Stimulated activated CD8-positive, alpha-beta memory T cell treated with anti-CD3 and anti-CD28 coated beads, Interleukin-12 subunit alpha, Interleukin-12 subunit beta, amount 100 ng/mL, for 4 hours (primary cell): ENCODE results near the gene OR1L1.

ENCODE experiments used
- DNase-seq: peaks from one replicate; pipeline ENCODE4 v3.0.0-alpha.2; 2020; ENCODE audit warnings: low read depth

The OR1L1 gene

GRCh38 chr9:122661416-122661815, at the start of gene OR1L1:
TSS of gene OR1L1 (plus strand) at chr9:122661716. CDS start at chr9:122661716, 0 bp downstream.
- no peak for DNase-seq

- no peak for DNase-seq
These were observed 47.2 kb upstream of the OR1L1 start, which contains the start of gene OR1Q1 for GRCh38 chr9:122614362-122614761. TSS of gene OR1Q1 (plus strand) at chr9:122614738. CDS start at chr9:122614738, 0 bp downstream.

GRCh38 chr9:122619996-122620395, 41.5 kb upstream of the OR1L1 start:
- DNase-seq = no peak

GRCh38 chr9:122642226-122642625, 19.3 kb upstream of the OR1L1 start:
- no peak for DNase-seq

- DNase-seq = no peak
These were observed 5.1 kb upstream of the OR1L1 start for GRCh38 chr9:122656378-122656777.

- no peak for DNase-seq
These were observed 4.0 kb upstream of the OR1L1 start, which contains the start of gene OR1B1 for GRCh38 chr9:122657527-122657926. TSS of gene OR1B1 (minus strand) at chr9:122657627.

- no peak for DNase-seq
These were observed 11.0 kb downstream of the OR1L1 start for GRCh38 chr9:122672481-122672880.

- no peak for DNase-seq
These were observed 23.3 kb downstream of the OR1L1 start for GRCh38 chr9:122684851-122685250.

- DNase-seq = no peak
These were observed 34.2 kb downstream of the OR1L1 start for GRCh38 chr9:122695696-122696095.
